B cell (primary cell): ENCODE results near the gene TRERF1.

Experiments
- EZH2 ChIP-seq: IDR thresholded peaks from 2 replicates; pipeline ENCODE4 v1.6.1; 2012; ENCODE audit warnings: borderline replicate concordance, low read depth, mild to moderate bottlenecking, moderate library complexity, low read length; ENCODE audit not compliant: insufficient read depth, poor library complexity, severe bottlenecking
- TF ChIP-seq, protein P1 (sequence below): fragments of 200-600 bp; IDR thresholded peaks from one replicate; pipeline ENCODE4 v1.8.0; 2022; ENCODE audit warnings: antibody characterized with exemption, mild to moderate bottlenecking

DNA sequence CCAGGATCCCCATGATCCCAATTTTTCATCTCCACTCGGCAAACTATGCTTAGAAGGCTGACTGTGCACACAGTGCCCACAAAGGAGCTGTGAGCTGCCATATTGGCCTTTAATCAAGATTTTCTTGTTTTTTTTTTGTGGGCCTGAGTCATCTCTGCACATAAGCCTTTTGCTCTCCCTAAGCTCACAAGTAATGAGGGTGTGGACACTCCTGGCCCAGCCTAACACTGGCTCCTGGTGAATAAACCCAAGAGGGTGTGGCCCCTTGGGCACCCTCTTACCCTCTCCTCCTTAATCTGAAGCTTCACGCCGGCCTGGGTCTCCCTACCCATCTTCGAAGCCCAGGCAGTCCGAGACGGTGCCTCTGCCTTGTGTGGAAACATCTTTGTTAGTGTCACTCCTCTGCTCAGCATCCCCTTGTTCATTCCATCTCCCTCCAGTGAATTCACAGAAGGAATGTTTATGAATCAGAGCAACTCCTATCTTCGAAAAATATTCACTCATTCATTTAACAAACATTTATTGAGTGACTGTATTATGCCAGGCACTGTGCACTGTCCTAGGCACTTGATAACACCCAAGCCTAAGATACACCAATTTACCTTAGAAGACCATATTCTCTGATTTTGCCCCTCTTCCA is 211.9 kb downstream of the TRERF1 start:
- no peak for TF ChIP-seq EZH2
- TF ChIP-seq, protein P1, sequence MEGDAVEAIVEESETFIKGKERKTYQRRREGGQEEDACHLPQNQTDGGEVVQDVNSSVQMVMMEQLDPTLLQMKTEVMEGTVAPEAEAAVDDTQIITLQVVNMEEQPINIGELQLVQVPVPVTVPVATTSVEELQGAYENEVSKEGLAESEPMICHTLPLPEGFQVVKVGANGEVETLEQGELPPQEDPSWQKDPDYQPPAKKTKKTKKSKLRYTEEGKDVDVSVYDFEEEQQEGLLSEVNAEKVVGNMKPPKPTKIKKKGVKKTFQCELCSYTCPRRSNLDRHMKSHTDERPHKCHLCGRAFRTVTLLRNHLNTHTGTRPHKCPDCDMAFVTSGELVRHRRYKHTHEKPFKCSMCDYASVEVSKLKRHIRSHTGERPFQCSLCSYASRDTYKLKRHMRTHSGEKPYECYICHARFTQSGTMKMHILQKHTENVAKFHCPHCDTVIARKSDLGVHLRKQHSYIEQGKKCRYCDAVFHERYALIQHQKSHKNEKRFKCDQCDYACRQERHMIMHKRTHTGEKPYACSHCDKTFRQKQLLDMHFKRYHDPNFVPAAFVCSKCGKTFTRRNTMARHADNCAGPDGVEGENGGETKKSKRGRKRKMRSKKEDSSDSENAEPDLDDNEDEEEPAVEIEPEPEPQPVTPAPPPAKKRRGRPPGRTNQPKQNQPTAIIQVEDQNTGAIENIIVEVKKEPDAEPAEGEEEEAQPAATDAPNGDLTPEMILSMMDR = no peak
